HCT116 (cell line): Measurements from ENCODE around the gene ABCA9. TPM values are rescaled to one million over a fixed set of nuclear protein-coding genes. Genes with fewer than 3 reads are reported as not detected.

Source experiments
- ATAC-seq: fragments of 200-7000 bp; cut with Tn5 transposase; 2 replicates; pipeline ENCODE4 v1.9.1; 2020; ENCODE audit warnings: mild to moderate bottlenecking, moderate library complexity
- BruUV-seq: library from RNA; stranded (reverse); fragments of 400-500 nt; replicated peaks from 2 replicates; lab custom pipeline; 2021; lab: Mats Ljungman, UMichigan
- CTCF ChIA-PET: fragments of 300-600 bp; sonication (Branson Sonifier 250); formaldehyde crosslinking; loops from one replicate; lab custom pipeline; 2021; ENCODE audit warnings: antibody characterized with exemption; lab: Charles Lee
- POLR2A ChIA-PET: fragments of 300-600, 350-600 bp; sonication (Branson Sonifier 250); formaldehyde crosslinking; loops from one replicate; lab custom pipeline; 2021; ENCODE audit warnings: antibody characterized with exemption; lab: Charles Lee
- RAD21 ChIA-PET, 2 experiments: fragments of 300-600 bp; sonication (Branson Sonifier 250); formaldehyde crosslinking; loops; one replicate each; lab custom pipeline; 2023; ENCODE audit warnings: low total read pairs in 2 of 2; ENCODE audit not compliant: uncharacterized antibody in 2 of 2, unreplicated experiment in 2 of 2, low non-redundant PET in 1 of 2; lab: Charles Lee
- DNase-seq: peaks from one replicate; pipeline ENCODE4 v3.0.0-alpha.2; 2010; ENCODE audit warnings: low read depth, low spot score
- H2AFZ ChIP-seq: fragments of 200-600 bp; shearing (Covaris generic), sonication (generic); 2 replicates; pipeline ENCODE4 v1.6.1; 2017; ENCODE audit warnings: low read depth, mixed run types, mixed read lengths, antibody characterized with exemption, low read length; ENCODE audit not compliant: poor library complexity, severe bottlenecking
- H3K27ac ChIP-seq: 2 replicates; pipeline ENCODE4 v1.5.1; 2012; ENCODE audit warnings: low read depth, low read length
- H3K27me3 ChIP-seq: fragments of 200-600 bp; sonication (generic); 2 replicates; pipeline ENCODE4 v1.6.1; 2016; ENCODE audit warnings: mixed run types, low read length, mixed read lengths; ENCODE audit not compliant: insufficient read depth
- H3K36me3 ChIP-seq, 2 experiments: fragments of 200-500 bp in 1 of 2; fragments of 200-600 bp in 1 of 2; sonication (Bioruptor generic) in 1 of 2; sonication (generic) in 1 of 2; 2 replicates each; pipeline versions ENCODE4 v1.5.1 to v1.6.1; 2014 to 2016; ENCODE audit warnings: low read length in 2 of 2, inconsistent platforms in 1 of 2, mixed read lengths in 1 of 2, mixed run types in 1 of 2; ENCODE audit not compliant: insufficient read depth in 2 of 2, control insufficient read depth in 1 of 2
- H3K4me1 ChIP-seq, 2 experiments: fragments of 200-600 bp in 1 of 2; sonication (generic) in 1 of 2; 2 replicates each; pipeline versions ENCODE4 v1.5.1 to v1.6.1; 2012 to 2017; ENCODE audit warnings: low read length in 2 of 2, inconsistent platforms in 1 of 2, mild to moderate bottlenecking in 1 of 2, mixed read lengths in 1 of 2, mixed run types in 1 of 2, moderate library complexity in 1 of 2; ENCODE audit not compliant: insufficient read depth in 2 of 2, control insufficient read depth in 1 of 2
- H3K4me2 ChIP-seq: fragments of 200-600 bp; sonication (generic); 2 replicates; pipeline ENCODE4 v1.6.1; 2017; ENCODE audit warnings: mixed run types, low read length, mixed read lengths
- H3K4me3 ChIP-seq, 2 experiments: fragments of 200-600 bp in 1 of 2; sonication (generic) in 1 of 2; replicated peaks in 1 of 2; 2 replicates each; pipeline ENCODE4 v1.5.1; 2011 to 2016; ENCODE audit warnings: low read length in 2 of 2, control low read depth in 1 of 2, low read depth in 1 of 2, mild to moderate bottlenecking in 1 of 2, mixed read lengths in 1 of 2, mixed run types in 1 of 2
- H3K79me2 ChIP-seq: fragments of 200-600 bp; sonication (generic); 2 replicates; pipeline ENCODE4 v1.6.1; 2017; ENCODE audit warnings: mild to moderate bottlenecking, mixed run types, low read length, moderate library complexity, mixed read lengths; ENCODE audit not compliant: insufficient read depth
- H3K9ac ChIP-seq: fragments of 200-600 bp; sonication (generic); 2 replicates; pipeline ENCODE4 v1.6.1; 2016; ENCODE audit warnings: low read length, mixed read lengths
- H3K9me2 ChIP-seq: fragments of 200-600 bp; sonication (generic), shearing (Covaris generic); 2 replicates; pipeline ENCODE4 v1.6.1; 2017; ENCODE audit warnings: mixed run types, mild to moderate bottlenecking, moderate library complexity; ENCODE audit not compliant: insufficient read depth
- H3K9me3 ChIP-seq, 2 experiments: fragments of 200-500 bp in 1 of 2; fragments of 200-600 bp in 1 of 2; sonication (Bioruptor generic) in 1 of 2; sonication (generic) in 1 of 2; 2 replicates each; pipeline ENCODE4 v1.6.1; 2014 to 2017; ENCODE audit warnings: low read length in 2 of 2, mixed read lengths in 2 of 2, inconsistent platforms in 1 of 2, low read depth in 1 of 2, mild to moderate bottlenecking in 1 of 2, mixed run types in 1 of 2, moderate library complexity in 1 of 2; ENCODE audit not compliant: control insufficient read depth in 1 of 2, insufficient read depth in 1 of 2
- H4K20me1 ChIP-seq: fragments of 200-600 bp; sonication (generic), shearing (Covaris generic); 2 replicates; pipeline ENCODE4 v1.6.1; 2017; ENCODE audit warnings: mixed run types, mild to moderate bottlenecking, moderate library complexity; ENCODE audit not compliant: insufficient read depth
- EGR1 ChIP-seq: IDR thresholded peaks from 2 replicates; pipeline ENCODE4 v1.6.1; 2012; ENCODE audit warnings: low read depth
- EZH2phosphoT487 ChIP-seq: fragments of 200-600 bp; IDR thresholded peaks from 2 replicates; pipeline ENCODE4 v1.6.1; 2018; ENCODE audit warnings: antibody characterized with exemption, borderline replicate concordance
- FOSL1 ChIP-seq: IDR thresholded peaks from 2 replicates; pipeline ENCODE4 v1.6.1; 2012; ENCODE audit warnings: low read depth
- SP1 ChIP-seq: IDR thresholded peaks from 2 replicates; pipeline ENCODE4 v1.6.1; 2012; ENCODE audit warnings: low read depth
- SRF ChIP-seq: IDR thresholded peaks from 2 replicates; pipeline ENCODE4 v1.6.1; 2012; ENCODE audit warnings: low read depth
- TCF7L2 ChIP-seq: IDR thresholded peaks from 2 replicates; pipeline ENCODE4 v1.7.0; 2011; ENCODE audit warnings: borderline replicate concordance, inconsistent platforms; ENCODE audit not compliant: insufficient read depth, insufficient read length; ENCODE audit errors: extremely low read depth
- YY1 ChIP-seq: IDR thresholded peaks from 2 replicates; pipeline ENCODE4 v1.6.1; 2011; ENCODE audit warnings: low read length, low read depth, moderate library complexity, mild to moderate bottlenecking; ENCODE audit not compliant: insufficient replicate concordance; ENCODE audit errors: extremely low read depth
- ZFX ChIP-seq: fragments of 450-650 bp; IDR thresholded peaks from 2 replicates; pipeline ENCODE4 v1.6.1; 2017
- intact Hi-C: fragments of 100-400 bp; cut with micrococcal nuclease; formaldehyde crosslinking; loops from 2 replicates; pipeline ENCODE4 v1.10.0; 2022
- total RNA-seq: library from RNA; stranded (reverse); gene quantifications from one replicate; pipeline ENCODE4 v1.2.1, GENCODE V29; 2021; ENCODE audit not compliant: unreplicated experiment
- TF ChIP-seq, protein P1 (sequence below): IDR thresholded peaks from 2 replicates; pipeline ENCODE4 v1.6.1; 2012

ABCA9 gene
- total RNA-seq, 1 experiment from 2014 or later = not detected

- no TSS peak for BruUV-seq
- Histone ChIP-seq H3K79me2 (no peaks in the 10 kb centered on the region), H4K20me1 (no peaks in the 10 kb centered on the region), H3K36me3 (no peaks in the 10 kb centered on the region), H3K4me3 (no peak overlapping the region), H3K9me3 (no peaks in the 10 kb centered on the region), H3K9ac (no peak overlapping the region), H3K4me2 (no peak overlapping the region), H3K27me3 (no peaks in the 10 kb centered on the region), H3K27ac (no peak overlapping the region), H3K9me2 (no peaks in the 10 kb centered on the region), H3K4me1 (no peaks in the 10 kb centered on the region), H2AFZ (no peak overlapping the region)
- CTCF ChIA-PET = interaction anchor here (1.0 kb wide), 1 partner anchor 23 kb away, joined by 3 read pairs; no protein-coding TSS in a partner anchor
- POLR2A ChIA-PET = no interaction called here
- RAD21 ChIA-PET = no interaction called here
- TF ChIP-seq SP1 = no peak
- no peak for TF ChIP-seq EGR1
- TF ChIP-seq EZH2phosphoT487 = no peak
- no peak for TF ChIP-seq FOSL1
- TF ChIP-seq TCF7L2 = no peak
- TF ChIP-seq ZFX = no peak
- intact Hi-C loops = no loop called here
- DNase-seq = no peak
- no peak for ATAC-seq
Observed at GRCh38 chr17:69061721-69062556, 1.2 kb upstream of the ABCA9 start.

- H3K4me1 ChIP-seq = no peaks in the 10 kb centered on the region
- H3K9me2 ChIP-seq = no peaks in the 10 kb centered on the region
- H3K9me3 ChIP-seq = no peaks in the 10 kb centered on the region
- intact Hi-C loops = no loop called here
- H3K9ac ChIP-seq = no peak overlapping the region
- CTCF ChIA-PET = interaction anchor here (1.7 to 2.6 kb wide), 3 partner anchors 8 to 176 kb away, joined by 5 to 9 read pairs (median 7); no protein-coding TSS in a partner anchor
- ATAC-seq = no peak
- no peak for DNase-seq
- H3K36me3 ChIP-seq = no peaks in the 10 kb centered on the region
- TF ChIP-seq SRF (no peak), YY1 (no peak)
- TF ChIP-seq, protein P1, sequence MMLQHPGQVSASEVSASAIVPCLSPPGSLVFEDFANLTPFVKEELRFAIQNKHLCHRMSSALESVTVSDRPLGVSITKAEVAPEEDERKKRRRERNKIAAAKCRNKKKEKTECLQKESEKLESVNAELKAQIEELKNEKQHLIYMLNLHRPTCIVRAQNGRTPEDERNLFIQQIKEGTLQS = no peak
- POLR2A ChIA-PET = no interaction called here
- H3K4me3 ChIP-seq = no peak overlapping the region
- BruUV-seq = no TSS peak
- no peaks in the 10 kb centered on the region for H3K27me3 ChIP-seq
- RAD21 ChIA-PET = no interaction called here
- H3K79me2 ChIP-seq = no peaks in the 10 kb centered on the region
- H3K27ac ChIP-seq = no peak overlapping the region
- no peak overlapping the region for H2AFZ ChIP-seq
- no peak overlapping the region for H3K4me2 ChIP-seq
- H4K20me1 ChIP-seq = no peaks in the 10 kb centered on the region
Observed at GRCh38 chr17:69059458-69060175, 1.1 kb downstream of the ABCA9 start.
